ENCODE data around the gene NEU3. TPM values are rescaled to one million over a fixed set of nuclear protein-coding genes. Genes with fewer than 3 reads are reported as not detected.

The NEU3 gene, protein sequence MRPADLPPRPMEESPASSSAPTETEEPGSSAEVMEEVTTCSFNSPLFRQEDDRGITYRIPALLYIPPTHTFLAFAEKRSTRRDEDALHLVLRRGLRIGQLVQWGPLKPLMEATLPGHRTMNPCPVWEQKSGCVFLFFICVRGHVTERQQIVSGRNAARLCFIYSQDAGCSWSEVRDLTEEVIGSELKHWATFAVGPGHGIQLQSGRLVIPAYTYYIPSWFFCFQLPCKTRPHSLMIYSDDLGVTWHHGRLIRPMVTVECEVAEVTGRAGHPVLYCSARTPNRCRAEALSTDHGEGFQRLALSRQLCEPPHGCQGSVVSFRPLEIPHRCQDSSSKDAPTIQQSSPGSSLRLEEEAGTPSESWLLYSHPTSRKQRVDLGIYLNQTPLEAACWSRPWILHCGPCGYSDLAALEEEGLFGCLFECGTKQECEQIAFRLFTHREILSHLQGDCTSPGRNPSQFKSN
- 10 to 100 TPM in 2 of 7 donors, 1 to 10 TPM in 5; 4.4 to 13.1 (median 8.8) TPM for total RNA-seq
- polyA plus RNA-seq = 1 to 10 TPM; 5.6 to 8.9 TPM
- long read RNA-seq, donor 1, full-length matches to known transcripts = 2 of 8 reads
- long read RNA-seq, donor 1, partial matches to known transcripts = 0 of 8 reads
- long read RNA-seq, donor 1, other reads (novel, unspliced or antisense) = 6 of 8 reads
- long read RNA-seq, donor 2, partial matches to known transcripts = 0 of 2 reads
- long read RNA-seq, donor 2, other reads (novel, unspliced or antisense) = 0 of 2 reads
- long read RNA-seq, donor 3, full-length matches to known transcripts = 1 of 7 reads
- long read RNA-seq, donor 3, partial matches to known transcripts = 2 of 7 reads
- long read RNA-seq, donor 3, other reads (novel, unspliced or antisense) = 4 of 7 reads

DNA sequence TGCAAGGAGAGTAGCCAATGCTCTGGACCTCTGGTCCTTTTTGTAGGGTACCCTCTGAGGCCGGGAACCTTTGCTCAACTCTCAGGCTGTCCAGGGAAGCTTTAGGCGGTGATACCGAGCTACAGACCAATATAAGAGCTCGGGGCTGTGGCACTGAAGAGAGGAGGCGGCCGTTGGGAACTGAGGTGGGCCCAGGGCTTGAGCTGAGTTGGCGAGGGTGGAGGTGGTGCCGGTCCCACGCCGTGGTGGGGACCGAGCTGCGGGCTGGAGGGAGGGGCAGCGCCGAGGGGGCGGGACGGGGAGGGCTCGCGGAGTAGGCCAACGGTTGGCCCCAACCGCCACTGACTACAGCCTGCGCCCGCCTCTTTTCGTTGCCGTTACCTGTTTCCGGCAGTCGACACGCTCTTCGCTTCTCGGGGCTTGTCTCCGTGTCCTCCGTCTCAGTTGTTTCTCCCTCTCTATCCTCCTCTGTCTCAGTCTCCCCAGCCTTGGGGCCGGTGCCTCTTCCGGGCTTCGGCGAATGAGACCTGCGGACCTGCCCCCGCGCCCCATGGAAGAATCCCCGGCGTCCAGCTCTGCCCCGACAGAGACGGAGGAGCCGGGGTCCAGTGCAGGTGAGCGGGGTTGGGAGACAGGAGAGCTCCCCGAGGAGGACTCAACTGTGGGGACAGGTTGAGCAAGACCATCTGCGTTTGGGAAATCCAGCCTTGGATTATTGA lies at the start of gene NEU3:
Gene NEU3, plus strand, starts transcription at position 393 of the 719 bp plus-strand sequence. Its CDS starts 128 bp downstream, at position 521.
- peak; percentile 69 to 78 (median 72) for DNase-seq
- TF ChIP-seq, protein P1, sequence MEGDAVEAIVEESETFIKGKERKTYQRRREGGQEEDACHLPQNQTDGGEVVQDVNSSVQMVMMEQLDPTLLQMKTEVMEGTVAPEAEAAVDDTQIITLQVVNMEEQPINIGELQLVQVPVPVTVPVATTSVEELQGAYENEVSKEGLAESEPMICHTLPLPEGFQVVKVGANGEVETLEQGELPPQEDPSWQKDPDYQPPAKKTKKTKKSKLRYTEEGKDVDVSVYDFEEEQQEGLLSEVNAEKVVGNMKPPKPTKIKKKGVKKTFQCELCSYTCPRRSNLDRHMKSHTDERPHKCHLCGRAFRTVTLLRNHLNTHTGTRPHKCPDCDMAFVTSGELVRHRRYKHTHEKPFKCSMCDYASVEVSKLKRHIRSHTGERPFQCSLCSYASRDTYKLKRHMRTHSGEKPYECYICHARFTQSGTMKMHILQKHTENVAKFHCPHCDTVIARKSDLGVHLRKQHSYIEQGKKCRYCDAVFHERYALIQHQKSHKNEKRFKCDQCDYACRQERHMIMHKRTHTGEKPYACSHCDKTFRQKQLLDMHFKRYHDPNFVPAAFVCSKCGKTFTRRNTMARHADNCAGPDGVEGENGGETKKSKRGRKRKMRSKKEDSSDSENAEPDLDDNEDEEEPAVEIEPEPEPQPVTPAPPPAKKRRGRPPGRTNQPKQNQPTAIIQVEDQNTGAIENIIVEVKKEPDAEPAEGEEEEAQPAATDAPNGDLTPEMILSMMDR (IDR thresholded peaks at IDR 0.05) = no peak
- TF ChIP-seq EP300 (IDR thresholded peaks at IDR 0.05) = no peak
- TF ChIP-seq POLR2A (IDR thresholded peaks at IDR 0.05) = no peak
- peak within 1 kb of the TSS; percentile 50 for H3K4me3 ChIP-seq
- H3K27ac ChIP-seq = peak within 1 kb of the TSS in 1 of 2 donors; percentile 41
- no peaks in the 10 kb centered on the region for H3K27me3 ChIP-seq
- H3K9me3 ChIP-seq = no peaks in the 10 kb centered on the region
- peaks cover 4% of the 10 kb centered on the region for H3K4me1 ChIP-seq (ENCODE audit: insufficient read depth)
- intact Hi-C loops (cut with DNase I) = no loop called here
- WGBS, 3 donors = 0 to 1% (median 1%) methylated on average over 32 to 46 of the region's 46 CpGs
- no peaks in the 10 kb centered on the region for H3K36me3 ChIP-seq

DNA sequence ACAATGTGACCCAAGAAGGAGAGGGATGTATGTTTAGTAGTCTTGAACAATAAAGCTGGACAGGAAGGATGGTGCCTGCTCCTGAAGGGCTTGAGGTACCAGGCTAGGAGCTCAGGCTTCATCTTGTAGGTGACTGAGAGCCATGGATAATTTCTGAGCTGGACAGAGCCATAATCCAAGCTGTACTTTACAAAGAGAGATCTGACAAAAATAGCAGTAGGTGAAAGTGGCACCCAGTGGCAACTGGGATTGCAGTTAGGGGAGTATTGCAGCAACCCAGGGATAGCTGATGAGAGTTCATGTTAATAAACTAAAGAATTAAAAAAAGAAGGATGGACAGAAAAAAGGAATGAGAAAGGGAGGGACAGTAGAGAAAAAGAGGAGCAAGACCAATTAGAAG lies 47.2 kb upstream of the NEU3 start:
- no peak for TF ChIP-seq EP300 (IDR thresholded peaks at IDR 0.05)
- TF ChIP-seq, protein P1 (IDR thresholded peaks at IDR 0.05) = no peak
- no peak for TF ChIP-seq POLR2A (IDR thresholded peaks at IDR 0.05)
- Histone ChIP-seq H3K9me3 (no peaks in the 10 kb centered on the region), H3K4me3 (no peak overlapping the region), H3K36me3 (no peaks in the 10 kb centered on the region), H3K27ac (no peak overlapping the region), H3K27me3 (no peaks in the 10 kb centered on the region), H3K4me1 (ENCODE audit: insufficient read depth) (no peaks in the 10 kb centered on the region)
- intact Hi-C loops (cut with DNase I) = loop anchor here in 1 of 4 donors (10.0 kb wide), 1 partner anchor 83 kb away; no protein-coding TSS in a partner anchor
- DNase-seq = no peak

DNA sequence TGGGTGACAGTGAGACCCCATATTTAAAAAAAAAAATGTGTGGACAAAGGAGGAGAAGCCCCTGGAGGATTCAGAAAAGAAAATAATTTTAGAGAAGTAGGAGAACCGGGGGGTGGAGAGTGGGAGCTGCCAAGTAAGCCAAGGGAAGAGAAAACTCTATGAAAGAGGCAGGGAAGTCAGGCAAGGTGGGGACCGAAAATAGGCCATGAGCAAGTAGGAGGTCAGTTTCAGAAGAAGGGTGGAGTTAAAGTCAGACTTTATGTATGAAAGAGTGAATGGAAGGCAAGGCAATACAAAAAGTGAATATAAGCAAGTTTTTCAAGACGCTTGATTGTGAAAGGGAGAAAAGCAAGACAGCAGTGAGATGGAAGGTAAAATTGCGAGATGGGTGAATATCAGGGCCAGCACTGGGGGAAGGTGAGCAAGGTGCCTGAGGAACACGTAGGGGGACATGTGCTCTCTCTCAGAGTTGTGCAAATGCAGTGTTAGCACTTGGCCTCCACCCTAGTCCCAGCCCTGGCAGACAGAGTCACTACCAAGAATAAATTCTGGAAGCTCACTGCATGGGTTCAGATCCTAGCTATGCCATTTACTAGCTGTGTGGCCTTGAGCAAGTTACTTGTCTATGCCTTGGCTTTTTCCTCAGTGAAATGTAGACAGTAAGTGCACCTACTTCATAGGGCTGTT lies 46.5 kb upstream of the NEU3 start:
- Histone ChIP-seq H3K36me3 (no peaks in the 10 kb centered on the region), H3K27me3 (no peaks in the 10 kb centered on the region), H3K4me1 (ENCODE audit: insufficient read depth) (no peaks in the 10 kb centered on the region), H3K4me3 (no peak overlapping the region), H3K9me3 (no peaks in the 10 kb centered on the region), H3K27ac (no peak overlapping the region)
- DNase-seq = no peak
- WGBS, 3 donors = 87 to 92% (median 90%) methylated on average over 5 of the region's 5 CpGs
- TF ChIP-seq EP300 (IDR thresholded peaks at IDR 0.05) = no peak
- TF ChIP-seq, protein P1 (IDR thresholded peaks at IDR 0.05) = no peak
- TF ChIP-seq POLR2A (IDR thresholded peaks at IDR 0.05) = no peak
- intact Hi-C loops (cut with DNase I) = loop anchor here in 1 of 4 donors (10.0 kb wide), 1 partner anchor 83 kb away; no protein-coding TSS in a partner anchor

Data from ovary (tissue), 10 donors.